ENCODE data around the gene CFAP77. TPM values are rescaled to one million over a fixed set of nuclear protein-coding genes. Genes with fewer than 3 reads are reported as not detected.

Gene CFAP77
- total RNA-seq, 1 donor from 2014 or later: not detected

DNA sequence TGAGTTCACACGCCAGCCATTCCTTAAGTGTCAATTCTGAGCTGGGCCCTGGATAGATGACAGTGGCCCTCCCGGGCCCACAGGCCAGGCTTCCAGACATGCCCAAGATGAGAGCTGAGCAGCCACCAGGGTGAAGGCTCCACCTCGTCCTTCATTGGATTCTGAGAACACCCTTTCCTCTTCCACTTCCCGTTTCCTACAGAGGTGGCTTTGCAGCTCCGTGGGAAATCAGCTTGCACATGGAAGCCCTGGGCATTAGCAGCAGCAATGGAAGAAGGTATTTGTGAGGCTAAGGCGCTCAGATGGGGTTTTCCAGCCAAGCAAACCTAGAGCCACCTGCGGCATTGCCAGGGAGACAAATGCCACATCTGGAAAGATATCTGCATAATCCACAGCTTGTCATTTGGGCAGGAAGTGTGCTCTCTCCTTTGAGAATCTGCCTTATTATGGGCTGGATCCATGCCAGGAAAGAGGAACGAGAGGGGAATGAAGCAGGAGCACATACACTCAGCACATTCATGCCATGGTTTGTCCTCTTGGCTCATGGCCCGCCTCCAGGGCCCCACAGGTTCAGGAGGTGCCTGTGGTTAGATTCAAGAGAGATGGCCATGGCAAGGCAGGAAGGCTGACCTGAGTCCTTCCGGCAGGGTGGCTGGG, 34.1 kb downstream of the CFAP77 start:
- H3K4me3 ChIP-seq (ENCODE audit: low read length in 3 of 3): no peak overlapping the region
- H3K4me1 ChIP-seq (ENCODE audit: control insufficient read depth in 3 of 3, insufficient read depth in 3 of 3, low read length in 3 of 3): no peaks in the 10 kb centered on the region
- H3K27me3 ChIP-seq (ENCODE audit: control insufficient read depth in 3 of 3, insufficient read depth in 3 of 3, low read length in 3 of 3): peaks cover 24 to 39% (median 36%) of the 10 kb centered on the region in 3 donors
- H3K27ac ChIP-seq (ENCODE audit: low read depth, low read length): no peak overlapping the region
- no peaks in the 10 kb centered on the region for H3K36me3 ChIP-seq (ENCODE audit: control insufficient read depth in 3 of 3, insufficient read depth in 3 of 3, low read length in 3 of 3)
- no peaks in the 10 kb centered on the region for H3K9me3 ChIP-seq (ENCODE audit: control insufficient read depth in 3 of 3, low read length in 3 of 3)
- H3K9ac ChIP-seq (ENCODE audit: low read depth in 1 of 3, low read length in 3 of 3): no peak overlapping the region

DNA sequence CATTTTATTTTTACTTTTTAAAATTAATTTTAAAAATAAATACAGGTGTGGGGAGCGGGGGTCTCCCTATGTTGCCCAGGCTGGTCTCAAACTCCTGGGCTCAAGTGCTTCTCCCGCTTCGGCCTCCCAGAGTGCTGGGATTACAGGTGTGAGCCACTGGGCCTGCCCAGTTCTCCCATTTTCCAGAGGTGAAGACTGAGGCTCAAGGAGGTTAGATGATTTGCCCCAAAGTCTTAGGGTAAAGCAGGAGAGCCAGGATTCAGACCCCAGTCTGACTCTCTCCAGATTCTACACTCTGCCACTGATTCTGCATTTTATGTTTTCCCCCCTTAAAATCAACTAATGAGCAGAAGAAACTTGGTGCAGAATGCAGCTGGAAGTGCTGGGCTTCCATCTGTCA, 36.9 kb downstream of the CFAP77 start:
- no peaks in the 10 kb centered on the region for H3K36me3 ChIP-seq (ENCODE audit: control insufficient read depth in 3 of 3, insufficient read depth in 3 of 3, low read length in 3 of 3)
- H3K4me3 ChIP-seq (ENCODE audit: low read length in 3 of 3): no peak overlapping the region
- H3K9ac ChIP-seq (ENCODE audit: low read depth in 1 of 3, low read length in 3 of 3): no peak overlapping the region
- no peaks in the 10 kb centered on the region for H3K4me1 ChIP-seq (ENCODE audit: control insufficient read depth in 3 of 3, insufficient read depth in 3 of 3, low read length in 3 of 3)
- peaks cover 17 to 28% (median 27%) of the 10 kb centered on the region in 3 donors for H3K27me3 ChIP-seq (ENCODE audit: control insufficient read depth in 3 of 3, insufficient read depth in 3 of 3, low read length in 3 of 3)
- no peaks in the 10 kb centered on the region for H3K9me3 ChIP-seq (ENCODE audit: control insufficient read depth in 3 of 3, low read length in 3 of 3)
- no peak overlapping the region for H3K27ac ChIP-seq (ENCODE audit: low read depth, low read length)

DNA sequence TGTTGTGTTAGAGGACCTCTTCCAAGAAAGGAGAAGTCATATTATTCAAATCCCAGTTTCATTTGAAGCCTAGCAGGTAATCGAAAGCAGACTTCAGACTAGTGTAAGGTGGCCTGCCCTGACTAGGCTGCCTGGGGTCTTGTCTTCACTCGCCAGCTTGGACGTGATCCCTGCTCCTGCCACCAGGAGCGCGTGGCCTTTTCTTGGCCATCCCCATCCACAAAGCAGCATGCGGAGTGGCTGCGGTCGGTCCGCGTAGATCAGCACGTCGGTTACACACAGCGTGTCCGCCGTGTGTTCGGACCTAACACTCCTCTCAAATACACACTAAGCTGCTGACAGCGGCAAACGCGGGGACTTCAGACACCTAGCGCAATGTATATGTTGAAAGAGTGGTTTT, 37.3 kb downstream of the CFAP77 start:
- H3K36me3 ChIP-seq (ENCODE audit: control insufficient read depth in 3 of 3, insufficient read depth in 3 of 3, low read length in 3 of 3): no peaks in the 10 kb centered on the region
- H3K4me3 ChIP-seq (ENCODE audit: low read length in 3 of 3): no peak overlapping the region
- H3K4me1 ChIP-seq (ENCODE audit: control insufficient read depth in 3 of 3, insufficient read depth in 3 of 3, low read length in 3 of 3): no peaks in the 10 kb centered on the region
- H3K27ac ChIP-seq (ENCODE audit: low read depth, low read length): no peak overlapping the region
- H3K27me3 ChIP-seq (ENCODE audit: control insufficient read depth in 3 of 3, insufficient read depth in 3 of 3, low read length in 3 of 3): peaks cover 16 to 30% (median 28%) of the 10 kb centered on the region in 3 donors
- H3K9ac ChIP-seq (ENCODE audit: low read depth in 1 of 3, low read length in 3 of 3): no peak overlapping the region
- no peaks in the 10 kb centered on the region for H3K9me3 ChIP-seq (ENCODE audit: control insufficient read depth in 3 of 3, low read length in 3 of 3)

GRCh38 chr9:132447902-132448301, 37.9 kb downstream of the CFAP77 start:
- no peaks in the 10 kb centered on the region for H3K4me1 ChIP-seq (ENCODE audit: control insufficient read depth in 3 of 3, insufficient read depth in 3 of 3, low read length in 3 of 3)
- H3K9ac ChIP-seq (ENCODE audit: low read depth in 1 of 3, low read length in 3 of 3): no peak overlapping the region
- no peak overlapping the region for H3K27ac ChIP-seq (ENCODE audit: low read depth, low read length)
- H3K9me3 ChIP-seq (ENCODE audit: control insufficient read depth in 3 of 3, low read length in 3 of 3): no peaks in the 10 kb centered on the region
- H3K36me3 ChIP-seq (ENCODE audit: control insufficient read depth in 3 of 3, insufficient read depth in 3 of 3, low read length in 3 of 3): no peaks in the 10 kb centered on the region
- H3K27me3 ChIP-seq (ENCODE audit: control insufficient read depth in 3 of 3, insufficient read depth in 3 of 3, low read length in 3 of 3): peaks cover 15 to 31% (median 30%) of the 10 kb centered on the region in 3 donors
- H3K4me3 ChIP-seq (ENCODE audit: low read length in 3 of 3): no peak overlapping the region

DNA sequence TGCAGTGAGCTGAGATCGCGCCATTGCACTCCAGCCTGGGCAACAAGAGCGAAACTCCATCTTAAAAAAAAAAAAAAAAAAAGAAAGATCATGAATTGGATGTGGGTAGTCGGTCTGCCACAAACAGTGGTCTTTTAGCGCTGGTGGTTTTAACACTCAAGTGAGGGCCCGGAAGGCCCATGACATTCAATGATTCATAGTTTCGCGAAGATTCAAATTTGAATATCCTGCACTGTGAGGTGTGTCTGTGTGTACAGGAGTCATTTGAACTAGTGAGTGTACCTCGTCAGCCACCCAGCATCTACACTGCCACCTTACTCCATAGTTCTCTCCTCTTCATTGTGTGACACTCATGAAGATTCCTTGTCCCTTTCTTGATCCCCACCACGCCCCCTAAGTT, 41.3 kb downstream of the CFAP77 start:
- no peaks in the 10 kb centered on the region for H3K36me3 ChIP-seq (ENCODE audit: control insufficient read depth in 3 of 3, insufficient read depth in 3 of 3, low read length in 3 of 3)
- no peaks in the 10 kb centered on the region for H3K4me1 ChIP-seq (ENCODE audit: control insufficient read depth in 3 of 3, insufficient read depth in 3 of 3, low read length in 3 of 3)
- H3K27ac ChIP-seq (ENCODE audit: low read depth, low read length): no peak overlapping the region
- no peak overlapping the region for H3K9ac ChIP-seq (ENCODE audit: low read depth in 1 of 3, low read length in 3 of 3)
- no peaks in the 10 kb centered on the region for H3K9me3 ChIP-seq (ENCODE audit: control insufficient read depth in 3 of 3, low read length in 3 of 3)
- peaks cover 16 to 26% (median 19%) of the 10 kb centered on the region in 3 donors for H3K27me3 ChIP-seq (ENCODE audit: control insufficient read depth in 3 of 3, insufficient read depth in 3 of 3, low read length in 3 of 3)
- H3K4me3 ChIP-seq (ENCODE audit: low read length in 3 of 3): no peak overlapping the region

DNA sequence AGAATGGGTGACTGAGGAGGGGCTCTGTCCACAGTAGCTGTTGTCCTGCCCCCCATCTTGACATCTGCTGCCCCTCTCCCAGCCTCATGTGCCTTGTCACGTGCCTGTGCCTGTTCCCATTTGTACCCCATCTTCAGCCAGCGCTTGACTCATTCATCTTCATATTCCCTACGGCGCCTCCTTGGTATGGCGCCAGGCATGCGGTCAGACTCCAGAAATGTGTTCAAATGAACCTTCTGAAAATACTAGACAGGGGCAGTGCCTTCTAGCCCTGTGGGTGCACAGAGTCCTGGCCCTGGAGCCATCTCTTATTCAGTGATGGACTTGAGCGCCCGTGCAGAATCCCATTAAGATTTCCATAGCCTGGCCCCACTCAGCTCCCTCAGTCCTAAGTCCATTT, 46.2 kb downstream of the CFAP77 start:
- H3K27me3 ChIP-seq (ENCODE audit: control insufficient read depth in 3 of 3, insufficient read depth in 3 of 3, low read length in 3 of 3): peaks cover 27 to 54% (median 35%) of the 10 kb centered on the region in 3 donors

DNA sequence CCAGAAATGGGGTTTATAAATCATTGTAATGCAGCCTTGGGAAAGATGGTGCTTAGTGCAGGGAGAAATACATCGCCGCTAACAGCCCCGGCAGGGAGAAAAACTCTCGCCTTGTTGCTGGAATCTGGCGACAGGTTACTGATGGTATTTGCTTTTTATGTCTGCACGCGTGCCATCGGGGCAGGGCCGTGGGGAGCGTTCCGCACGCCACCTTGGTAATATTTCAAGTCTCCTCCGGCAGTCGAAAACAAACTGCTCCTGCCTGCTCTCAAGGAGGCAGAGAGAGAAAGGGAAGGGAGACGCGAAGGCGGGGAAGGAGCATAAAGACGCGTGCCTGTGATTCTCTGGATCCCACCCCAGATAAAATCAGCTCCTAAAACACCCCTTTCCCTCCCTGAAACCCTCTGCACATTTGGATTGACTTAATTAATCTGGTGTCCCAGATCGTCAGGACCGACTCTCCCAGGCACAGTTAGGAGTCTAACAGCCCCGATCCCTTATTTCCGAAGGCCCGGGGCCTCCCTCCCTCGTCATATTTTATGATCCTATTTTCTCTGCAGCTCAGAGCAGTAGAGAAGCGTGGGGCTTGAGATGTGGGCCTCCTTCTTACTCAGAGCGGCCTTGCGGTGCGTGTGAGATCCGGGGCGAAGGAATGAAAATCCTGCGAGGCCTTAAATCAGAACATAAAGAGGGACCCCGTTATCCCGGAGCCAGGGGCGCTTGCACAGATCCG, 47.7 kb downstream of the CFAP77 start:
- H3K9me3 ChIP-seq (ENCODE audit: control insufficient read depth in 3 of 3, low read length in 3 of 3): no peaks in the 10 kb centered on the region
- no peak overlapping the region for H3K27ac ChIP-seq (ENCODE audit: low read depth, low read length)
- no peak overlapping the region for H3K4me3 ChIP-seq (ENCODE audit: low read length in 3 of 3)
- H3K9ac ChIP-seq (ENCODE audit: low read depth in 1 of 3, low read length in 3 of 3): no peak overlapping the region
- H3K36me3 ChIP-seq (ENCODE audit: control insufficient read depth in 3 of 3, insufficient read depth in 3 of 3, low read length in 3 of 3): no peaks in the 10 kb centered on the region
- peaks cover 25 to 54% (median 35%) of the 10 kb centered on the region in 3 donors for H3K27me3 ChIP-seq (ENCODE audit: control insufficient read depth in 3 of 3, insufficient read depth in 3 of 3, low read length in 3 of 3)
- no peaks in the 10 kb centered on the region for H3K4me1 ChIP-seq (ENCODE audit: control insufficient read depth in 3 of 3, insufficient read depth in 3 of 3, low read length in 3 of 3)

More for the DNA sequence above, 46.2 kb downstream of the CFAP77 start:
- H3K27ac ChIP-seq (ENCODE audit: low read depth, low read length): no peak overlapping the region
- H3K36me3 ChIP-seq (ENCODE audit: control insufficient read depth in 3 of 3, insufficient read depth in 3 of 3, low read length in 3 of 3): no peaks in the 10 kb centered on the region
- H3K4me3 ChIP-seq (ENCODE audit: low read length in 3 of 3): no peak overlapping the region
- H3K9ac ChIP-seq (ENCODE audit: low read depth in 1 of 3, low read length in 3 of 3): no peak overlapping the region
- no peaks in the 10 kb centered on the region for H3K4me1 ChIP-seq (ENCODE audit: control insufficient read depth in 3 of 3, insufficient read depth in 3 of 3, low read length in 3 of 3)
- H3K9me3 ChIP-seq (ENCODE audit: control insufficient read depth in 3 of 3, low read length in 3 of 3): no peaks in the 10 kb centered on the region

- no peaks in the 10 kb centered on the region for H3K36me3 ChIP-seq (ENCODE audit: control insufficient read depth in 3 of 3, insufficient read depth in 3 of 3, low read length in 3 of 3)
- no peaks in the 10 kb centered on the region for H3K4me1 ChIP-seq (ENCODE audit: control insufficient read depth in 3 of 3, insufficient read depth in 3 of 3, low read length in 3 of 3)
- peaks cover 25 to 51% (median 35%) of the 10 kb centered on the region in 3 donors for H3K27me3 ChIP-seq (ENCODE audit: control insufficient read depth in 3 of 3, insufficient read depth in 3 of 3, low read length in 3 of 3)
- H3K4me3 ChIP-seq (ENCODE audit: low read length in 3 of 3): no peak overlapping the region
- no peak overlapping the region for H3K9ac ChIP-seq (ENCODE audit: low read depth in 1 of 3, low read length in 3 of 3)
- no peaks in the 10 kb centered on the region for H3K9me3 ChIP-seq (ENCODE audit: control insufficient read depth in 3 of 3, low read length in 3 of 3)
- H3K27ac ChIP-seq (ENCODE audit: low read depth, low read length): no peak overlapping the region
These were observed 48.4 kb downstream of the CFAP77 start for GRCh38 chr9:132458432-132458831.

DNA sequence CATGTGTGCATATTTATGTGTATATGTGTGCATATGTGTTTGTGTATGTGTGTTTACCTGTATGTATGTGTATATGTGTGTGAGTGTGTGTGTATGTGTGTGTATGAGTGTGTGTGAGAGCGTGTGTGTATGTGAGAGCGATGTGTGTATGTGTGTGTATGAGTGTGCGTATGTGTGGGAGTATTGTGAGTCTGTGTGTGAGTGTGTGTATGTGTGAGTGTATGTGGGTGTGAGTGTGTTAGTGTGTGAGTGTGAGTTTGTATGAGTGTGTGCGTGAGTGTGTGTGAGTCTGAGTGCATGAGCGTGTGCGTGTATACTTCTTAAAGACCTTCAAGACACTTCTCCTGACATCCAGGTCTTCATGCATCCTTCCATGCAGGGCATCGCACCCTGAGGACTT, 49.6 kb downstream of the CFAP77 start:
- no peak overlapping the region for H3K4me3 ChIP-seq (ENCODE audit: low read length in 3 of 3)
- H3K36me3 ChIP-seq (ENCODE audit: control insufficient read depth in 3 of 3, insufficient read depth in 3 of 3, low read length in 3 of 3): no peaks in the 10 kb centered on the region
- H3K27me3 ChIP-seq (ENCODE audit: control insufficient read depth in 3 of 3, insufficient read depth in 3 of 3, low read length in 3 of 3): peaks cover 29 to 53% (median 31%) of the 10 kb centered on the region in 3 donors
- no peaks in the 10 kb centered on the region for H3K4me1 ChIP-seq (ENCODE audit: control insufficient read depth in 3 of 3, insufficient read depth in 3 of 3, low read length in 3 of 3)
- no peak overlapping the region for H3K27ac ChIP-seq (ENCODE audit: low read depth, low read length)
- H3K9me3 ChIP-seq (ENCODE audit: control insufficient read depth in 3 of 3, low read length in 3 of 3): no peaks in the 10 kb centered on the region
- H3K9ac ChIP-seq (ENCODE audit: low read depth in 1 of 3, low read length in 3 of 3): no peak overlapping the region

DNA sequence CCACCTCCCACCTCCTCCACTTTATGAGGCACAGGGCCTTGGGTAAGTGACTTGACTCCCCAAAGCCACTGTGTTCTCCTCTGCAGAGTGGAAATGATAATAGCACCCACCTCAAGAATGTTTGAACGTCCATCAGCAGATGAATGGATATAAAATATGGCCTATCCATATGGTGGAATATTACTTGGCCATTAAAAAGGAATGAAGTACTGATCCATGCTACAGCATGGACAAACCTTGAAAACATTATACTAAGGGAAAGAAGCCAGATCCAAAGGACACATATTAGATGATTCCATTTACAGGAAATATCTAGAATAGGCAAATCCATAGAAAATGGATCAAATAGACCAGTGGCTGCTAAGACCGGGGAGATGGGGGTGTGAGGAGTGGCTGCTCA, 50.2 kb downstream of the CFAP77 start:
- H3K27ac ChIP-seq (ENCODE audit: low read depth, low read length): no peak overlapping the region
- peaks cover 28 to 54% (median 29%) of the 10 kb centered on the region in 3 donors for H3K27me3 ChIP-seq (ENCODE audit: control insufficient read depth in 3 of 3, insufficient read depth in 3 of 3, low read length in 3 of 3)
- H3K9me3 ChIP-seq (ENCODE audit: control insufficient read depth in 3 of 3, low read length in 3 of 3): no peaks in the 10 kb centered on the region
- H3K9ac ChIP-seq (ENCODE audit: low read depth in 1 of 3, low read length in 3 of 3): no peak overlapping the region
- no peaks in the 10 kb centered on the region for H3K4me1 ChIP-seq (ENCODE audit: control insufficient read depth in 3 of 3, insufficient read depth in 3 of 3, low read length in 3 of 3)
- no peak overlapping the region for H3K4me3 ChIP-seq (ENCODE audit: low read length in 3 of 3)
- H3K36me3 ChIP-seq (ENCODE audit: control insufficient read depth in 3 of 3, insufficient read depth in 3 of 3, low read length in 3 of 3): no peaks in the 10 kb centered on the region

Measured in skeletal muscle tissue (tissue), 4 donors.